DMS53 (cell line): ENCODE results near the gene NHERF1.

ENCODE experiments used
- DNase-seq: peaks from one replicate; lab custom pipeline; 2025; lab: John Stamatoyannopoulos, UW

Gene NHERF1

DNA sequence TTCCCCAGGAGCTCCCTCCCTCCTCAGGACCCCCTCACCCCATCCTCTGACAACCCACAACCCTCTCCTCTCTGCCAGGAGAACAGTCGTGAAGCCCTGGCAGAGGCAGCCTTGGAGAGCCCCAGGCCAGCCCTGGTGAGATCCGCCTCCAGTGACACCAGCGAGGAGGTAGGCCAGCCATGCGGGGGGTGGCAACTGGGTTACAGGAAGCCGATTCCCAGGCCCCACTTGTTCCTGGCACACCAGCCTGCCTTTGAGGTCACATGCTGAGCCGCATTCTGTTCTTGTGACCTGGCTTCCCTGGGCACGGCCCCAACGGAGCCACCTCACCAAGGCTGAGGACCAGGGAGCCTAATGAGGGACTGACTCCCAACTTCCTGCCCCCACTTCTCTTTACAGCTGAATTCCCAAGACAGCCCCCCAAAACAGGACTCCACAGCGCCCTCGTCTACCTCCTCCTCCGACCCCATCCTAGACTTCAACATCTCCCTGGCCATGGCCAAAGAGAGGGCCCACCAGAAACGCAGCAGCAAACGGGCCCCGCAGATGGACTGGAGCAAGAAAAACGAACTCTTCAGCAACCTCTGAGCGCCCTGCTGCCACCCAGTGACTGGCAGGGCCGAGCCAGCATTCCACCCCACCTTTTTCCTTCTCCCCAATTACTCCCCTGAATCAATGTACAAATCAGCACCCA, 19.8 kb downstream of the NHERF1 start:
- no peak for DNase-seq

DNA sequence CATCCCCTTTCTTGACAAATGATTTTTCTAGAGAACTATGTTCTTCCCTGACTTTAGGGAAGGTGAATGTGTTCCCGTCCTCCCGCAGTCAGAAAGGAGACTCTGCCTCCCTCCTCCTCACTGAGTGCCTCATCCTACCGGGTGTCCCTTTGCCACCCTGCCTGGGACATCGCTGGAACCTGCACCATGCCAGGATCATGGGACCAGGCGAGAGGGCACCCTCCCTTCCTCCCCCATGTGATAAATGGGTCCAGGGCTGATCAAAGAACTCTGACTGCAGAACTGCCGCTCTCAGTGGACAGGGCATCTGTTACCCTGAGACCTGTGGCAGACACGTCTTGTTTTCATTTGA, 20.3 kb downstream of the NHERF1 start:
- no peak for DNase-seq

DNA sequence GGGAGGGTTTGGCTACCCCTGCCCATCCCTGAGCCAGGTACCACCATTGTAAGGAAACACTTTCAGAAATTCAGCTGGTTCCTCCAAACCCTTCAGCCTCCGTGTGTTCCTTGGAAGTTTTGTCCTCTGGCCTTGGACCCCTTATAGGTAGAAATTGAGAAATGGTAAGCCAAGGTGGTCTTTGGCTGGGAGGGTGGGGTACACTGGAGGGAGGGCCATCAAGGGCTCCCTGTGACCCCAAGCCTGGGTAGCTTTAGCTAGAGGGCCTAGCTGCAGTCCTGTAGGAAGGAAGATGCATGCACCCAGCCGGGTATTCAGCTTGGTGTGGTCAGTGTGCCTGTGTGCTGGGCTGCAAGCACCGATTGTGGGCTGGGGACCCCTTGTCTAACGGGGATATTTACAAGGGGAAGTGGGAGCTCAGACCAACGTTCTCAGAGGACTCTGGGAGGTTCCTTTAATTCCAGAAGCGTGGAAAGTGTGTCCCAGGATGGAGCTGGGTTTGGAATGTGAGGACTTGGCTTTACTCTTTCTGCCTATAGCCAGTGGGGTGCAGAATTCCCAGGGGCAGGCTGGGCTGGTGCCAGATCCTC, 20.9 kb downstream of the NHERF1 start:
- DNase-seq = no peak

DNA sequence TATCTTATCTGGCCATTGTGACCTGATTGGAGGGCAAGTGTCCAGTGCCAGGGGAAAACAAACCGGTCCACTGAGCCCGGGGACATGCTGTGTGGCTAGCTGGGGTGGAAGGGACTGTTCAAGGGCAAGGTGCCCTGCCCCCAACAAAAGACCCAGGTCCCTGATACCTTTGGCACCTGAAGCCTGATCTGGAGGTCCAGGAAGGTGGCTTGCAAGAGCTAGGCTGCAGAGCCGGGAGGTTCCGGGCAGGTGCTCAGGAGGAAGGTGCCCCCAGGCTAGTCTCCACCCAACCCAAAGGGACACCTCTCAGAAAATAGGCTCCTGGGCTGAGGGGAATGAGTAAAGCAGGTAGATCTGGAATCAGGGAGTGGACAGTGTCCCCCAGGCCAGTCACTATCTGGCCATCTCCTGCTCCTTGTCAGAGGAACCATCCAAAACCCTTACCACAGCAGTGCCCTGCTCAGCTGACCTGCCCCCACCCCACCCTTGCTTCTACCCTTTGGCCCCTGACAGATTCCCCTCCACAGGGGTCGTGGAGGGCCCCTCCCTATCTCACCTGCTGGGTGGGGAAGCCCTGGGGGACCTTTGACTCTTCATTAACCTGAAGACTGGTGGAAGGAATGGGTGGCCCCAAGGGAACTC, 21.5 kb downstream of the NHERF1 start:
- DNase-seq = no peak

DNA sequence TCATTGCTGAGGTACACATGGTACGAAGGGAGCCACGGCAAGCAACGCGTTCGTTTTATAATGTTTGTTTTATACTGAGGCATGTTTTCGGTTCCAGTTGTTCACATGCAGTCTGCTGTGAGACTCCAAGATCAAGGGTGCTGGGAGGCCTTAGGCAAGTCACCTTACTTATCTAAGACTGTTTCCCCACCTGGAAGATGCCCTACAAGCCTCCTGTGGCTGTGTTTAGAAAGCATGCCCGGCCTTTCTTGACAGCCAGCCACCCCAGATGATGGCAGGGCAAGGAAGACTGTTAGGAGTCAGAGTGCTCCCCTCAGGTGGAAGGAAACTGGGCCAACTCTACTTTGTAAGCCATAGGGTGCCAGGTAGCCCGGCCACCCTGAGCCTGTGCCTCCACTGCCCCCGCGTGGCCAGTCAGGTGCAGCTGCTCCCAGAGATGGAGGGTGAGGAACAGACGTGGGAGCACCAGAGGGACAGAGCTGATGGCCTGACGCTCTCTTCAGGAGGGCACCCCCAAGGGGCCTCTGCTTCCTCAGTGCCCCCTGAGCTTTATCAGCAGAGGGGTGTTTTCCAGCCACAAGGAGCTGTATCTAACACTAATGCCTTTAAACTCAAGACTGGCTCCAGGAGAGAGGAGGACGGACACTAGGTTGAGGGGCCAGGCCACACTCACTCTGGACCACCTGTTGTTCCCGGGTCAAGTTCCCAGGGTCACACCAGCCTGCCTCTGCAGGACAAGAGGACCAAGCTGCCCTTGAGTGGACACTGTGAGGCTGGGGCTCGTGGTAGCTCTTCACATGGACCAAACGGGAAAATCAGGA, 22.3 kb downstream of the NHERF1 start:
- DNase-seq = peak; percentile 88

DNA sequence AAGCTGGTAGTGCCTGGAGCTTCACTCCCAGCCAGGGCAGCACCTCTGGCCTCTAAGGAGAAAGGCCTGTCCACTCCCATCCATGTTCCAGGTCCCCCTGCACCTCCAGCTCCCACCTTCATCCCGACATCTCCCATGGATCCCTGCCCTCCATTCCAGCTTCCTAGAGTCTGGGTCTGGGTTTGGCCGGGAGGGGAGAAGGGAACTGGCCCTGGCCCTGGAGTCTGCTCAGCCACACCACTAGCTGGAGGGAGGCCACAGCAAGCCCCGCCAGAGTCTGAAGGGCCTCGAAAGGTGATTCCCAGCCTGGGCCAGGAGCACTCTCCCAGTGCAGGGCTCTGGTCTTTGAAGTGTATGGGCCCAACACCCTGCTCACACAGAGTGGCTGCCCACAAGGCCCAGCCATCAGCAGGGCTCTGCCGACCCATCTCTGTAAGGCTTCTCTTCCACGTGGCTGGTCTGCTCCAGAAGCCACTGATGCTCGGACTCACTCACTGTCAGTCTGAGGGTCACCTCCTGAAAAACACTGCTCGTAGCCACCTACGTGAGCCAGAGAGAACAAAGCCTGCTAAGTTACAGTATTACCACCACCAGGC, 23.0 kb downstream of the NHERF1 start:
- no peak for DNase-seq

DNA sequence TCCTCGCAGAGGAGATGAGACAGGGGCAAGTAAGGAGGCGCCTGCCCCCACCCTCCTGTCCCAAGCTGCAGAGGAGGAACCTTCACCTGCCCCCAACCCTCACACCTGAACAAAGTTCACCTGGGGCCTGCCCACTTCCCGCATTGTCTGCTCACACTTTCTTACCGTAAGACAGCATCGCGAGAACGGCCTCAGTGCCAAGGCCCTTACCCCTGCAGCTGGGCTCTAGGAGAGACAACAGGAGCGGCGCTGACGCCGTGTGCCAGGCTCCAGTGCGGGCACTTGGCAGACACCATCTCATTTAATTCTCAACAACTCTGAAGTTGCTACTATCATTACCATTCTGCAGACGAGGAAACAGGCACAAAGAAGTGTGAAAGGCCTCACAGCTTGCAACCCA, 23.6 kb downstream of the NHERF1 start:
- DNase-seq = no peak

DNA sequence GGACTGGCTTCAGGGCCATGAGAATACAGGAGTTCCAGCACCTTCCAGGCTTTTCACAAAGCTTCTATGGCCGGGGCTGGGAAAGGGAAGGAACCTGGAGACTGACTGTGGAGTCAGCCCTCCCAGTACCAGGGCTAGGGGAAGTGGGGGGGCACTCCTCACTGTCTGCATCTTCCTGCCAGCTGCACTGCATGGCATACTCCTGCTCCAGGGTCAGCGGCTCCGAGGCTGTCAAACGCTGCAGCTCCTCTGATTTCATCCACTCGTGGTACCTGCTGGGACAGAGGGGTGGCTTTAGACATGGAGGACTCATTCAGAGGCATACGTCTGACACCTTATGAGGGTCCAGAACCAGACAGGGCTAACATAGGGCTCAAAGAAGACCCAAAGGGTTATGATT, 25.0 kb downstream of the NHERF1 start:
- no peak for DNase-seq

DNA sequence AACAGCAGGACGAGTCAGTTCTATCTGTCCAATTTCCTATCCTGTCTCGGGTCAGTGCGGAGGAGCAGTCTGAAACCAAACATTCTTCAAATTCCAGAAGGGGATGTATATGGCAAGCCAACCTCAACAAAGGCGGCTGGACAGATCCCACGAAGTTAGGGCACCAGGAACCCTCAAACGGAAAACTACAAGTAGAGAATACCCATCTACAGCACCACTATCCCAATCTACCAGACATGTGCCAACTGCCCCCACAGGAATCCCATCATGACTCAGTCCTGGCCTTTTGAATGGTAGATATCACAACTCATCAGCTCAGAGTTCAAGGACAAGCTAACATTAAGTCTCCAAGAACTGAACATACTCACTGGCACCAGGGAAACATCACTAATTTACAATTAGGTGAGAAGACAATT, 25.5 kb downstream of the NHERF1 start:
- no peak for DNase-seq

DNA sequence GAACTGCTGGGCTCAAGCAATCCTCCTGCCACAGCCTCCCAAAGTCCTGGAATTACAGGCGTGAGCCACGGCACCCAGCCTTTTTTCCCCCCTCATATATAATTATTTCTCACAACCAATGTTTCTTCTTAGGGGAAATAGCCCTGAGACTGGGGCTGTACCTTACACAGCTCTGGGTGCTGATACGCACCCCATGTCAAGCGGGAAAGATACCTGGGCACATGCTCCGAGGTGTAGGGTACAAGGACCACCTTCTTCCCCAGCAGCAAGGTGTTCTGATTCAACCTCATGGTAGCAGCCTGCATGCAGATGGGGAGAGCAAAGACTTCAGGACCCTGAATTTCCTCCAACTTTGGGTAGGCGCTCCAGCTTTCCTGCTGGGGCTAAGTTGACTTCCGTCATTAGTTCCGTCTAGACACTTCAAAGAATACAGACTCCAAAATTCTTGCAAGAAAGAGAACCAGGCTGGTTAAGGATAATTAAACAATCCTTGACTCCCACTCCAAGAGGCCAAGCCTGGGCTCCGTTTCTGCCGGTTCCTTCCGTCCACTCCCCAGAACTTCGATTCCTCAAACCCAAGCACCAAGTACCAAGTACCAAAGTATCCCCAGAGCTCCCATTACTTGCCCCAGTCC, 27.1 kb downstream of the NHERF1 start:
- peak; percentile 44 for DNase-seq

DNA sequence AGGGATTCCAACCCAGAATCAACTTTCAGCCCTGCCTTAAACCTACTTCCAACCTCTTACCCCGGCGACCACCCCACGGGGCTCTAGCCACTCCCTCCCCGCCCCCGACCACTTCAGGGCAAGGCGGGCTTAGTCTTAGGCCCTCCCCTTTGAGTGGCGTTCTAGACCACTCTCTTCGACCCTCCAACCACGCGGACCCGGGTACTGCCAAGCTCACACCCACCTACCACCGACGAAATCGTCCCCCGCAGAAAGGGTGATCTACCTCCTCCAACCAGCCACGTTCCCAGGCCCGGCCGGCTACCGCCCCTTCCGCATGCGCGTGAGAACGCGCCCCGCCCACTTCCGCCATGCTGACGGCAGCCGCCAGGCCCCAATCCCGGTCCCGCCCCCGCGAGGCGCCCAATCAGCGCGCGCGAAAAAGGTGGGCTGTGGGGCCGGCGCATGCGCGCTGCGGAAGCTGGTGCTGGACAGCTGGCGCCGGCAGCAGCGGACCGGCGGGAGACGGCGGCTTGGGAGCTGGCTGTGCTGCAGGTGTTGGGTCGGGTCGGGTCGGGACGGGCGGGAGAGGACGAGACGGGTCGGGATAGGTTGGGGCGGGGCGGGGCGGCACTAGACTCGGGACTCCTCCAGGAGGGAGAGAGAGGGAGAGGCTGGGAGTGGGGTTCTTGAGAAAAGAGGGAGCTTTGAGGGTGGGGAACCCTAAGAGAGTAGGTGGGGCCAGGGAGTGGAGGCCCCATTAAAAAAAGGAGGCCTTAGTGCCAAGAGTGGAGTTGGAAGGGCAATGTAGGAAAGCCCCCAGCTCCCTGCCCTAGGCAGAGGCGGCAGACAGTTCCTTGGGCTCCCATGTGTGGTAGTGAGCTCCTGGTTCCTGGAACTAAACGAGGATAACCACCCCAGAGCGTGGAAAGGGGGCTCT, 27.9 kb downstream of the NHERF1 start, which contains the start of gene NAT9:
NAT9 (minus strand) TSS at position 302 of the 919 bp plus-strand sequence. CDS start 647 bp downstream, outside the sequence.
- DNase-seq = peak; percentile 99

DNA sequence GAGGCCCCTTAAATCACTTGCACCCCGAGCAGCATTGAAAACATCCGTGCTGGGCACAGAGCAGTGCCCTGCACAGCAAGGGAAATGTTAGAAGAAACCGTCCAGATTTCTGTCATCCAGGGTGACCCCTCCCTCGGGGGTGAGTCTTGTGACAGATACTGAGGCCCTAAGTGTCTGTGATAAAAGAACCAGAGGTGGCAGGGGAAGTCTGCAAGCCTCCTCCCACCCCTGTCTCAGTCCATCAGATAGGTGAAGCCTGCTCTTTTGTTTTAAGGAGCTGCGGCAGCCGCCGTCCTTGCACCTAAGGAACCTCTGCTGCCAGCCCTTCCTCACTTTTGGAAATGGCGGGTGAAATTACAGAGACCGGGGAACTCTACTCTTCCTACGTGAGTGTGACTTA, 28.6 kb downstream of the NHERF1 start:
- DNase-seq = no peak

DNA sequence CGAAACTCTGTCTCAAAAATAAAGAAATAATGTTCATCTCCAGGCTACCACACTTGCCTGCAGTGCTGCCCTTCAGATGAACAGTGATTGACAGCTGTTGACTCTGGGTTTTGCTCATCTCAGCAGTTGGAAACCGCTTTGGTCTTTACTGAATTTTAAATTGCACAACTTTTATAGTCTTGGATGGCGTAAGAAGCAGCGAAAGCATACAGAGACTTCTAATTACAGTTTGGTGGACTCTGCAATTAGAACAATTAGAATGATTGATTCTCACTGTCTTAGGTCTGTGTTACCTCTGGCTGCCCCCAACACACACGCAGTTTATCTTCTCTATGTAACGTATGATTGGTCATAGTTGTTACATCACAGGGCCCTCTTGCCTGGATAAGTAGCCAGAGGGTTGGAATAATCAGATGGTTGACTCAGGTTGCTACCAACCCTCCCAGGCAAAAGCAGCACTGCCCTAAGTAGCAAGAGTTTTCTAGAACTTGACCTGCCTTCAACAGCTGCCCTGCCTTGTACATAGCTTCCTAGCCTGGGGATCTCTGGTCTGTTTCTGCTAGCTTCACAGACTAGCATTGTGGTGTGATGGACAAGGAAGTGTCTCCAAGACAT, 29.6 kb downstream of the NHERF1 start:
- no peak for DNase-seq

DNA sequence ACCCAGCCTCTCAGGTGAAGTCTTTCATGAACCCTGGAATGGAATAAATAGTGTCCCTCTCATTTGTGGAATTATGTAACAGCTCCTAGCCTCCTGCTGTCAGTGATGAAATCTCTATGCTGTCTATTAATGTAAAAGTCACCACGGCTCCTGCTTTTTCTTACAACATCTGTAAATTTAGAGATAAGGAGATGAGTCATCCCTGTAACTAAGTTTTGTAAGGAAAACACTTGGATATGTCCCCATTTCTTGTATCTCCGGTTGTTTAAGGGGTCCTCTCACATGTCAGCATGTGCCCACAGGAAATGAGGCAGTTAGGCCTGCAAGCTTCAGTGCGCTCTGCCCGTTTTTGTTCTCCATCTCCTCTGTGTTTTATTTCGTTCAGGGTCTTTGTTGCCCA, 30.5 kb downstream of the NHERF1 start:
- no peak for DNase-seq

DNA sequence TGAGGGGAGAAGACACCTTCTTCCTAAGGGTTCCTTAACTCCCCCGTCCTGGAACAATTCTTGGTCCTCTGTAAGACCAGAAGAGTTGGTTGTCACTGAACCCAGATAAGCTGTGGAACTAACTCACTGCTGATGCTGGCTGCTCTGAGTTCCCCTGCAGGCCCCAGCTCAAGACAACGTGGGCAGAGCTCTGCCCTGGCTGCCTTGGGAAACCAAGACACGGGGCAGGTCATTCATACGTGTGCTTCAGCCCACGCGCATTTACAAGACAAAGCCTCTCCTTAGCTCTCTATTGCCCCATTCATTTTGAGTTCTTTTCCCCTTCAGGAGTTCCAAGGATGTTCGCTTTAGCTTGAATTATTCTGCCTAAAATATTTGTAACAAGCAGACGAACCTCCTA, 31.1 kb downstream of the NHERF1 start:
- DNase-seq = no peak

DNA sequence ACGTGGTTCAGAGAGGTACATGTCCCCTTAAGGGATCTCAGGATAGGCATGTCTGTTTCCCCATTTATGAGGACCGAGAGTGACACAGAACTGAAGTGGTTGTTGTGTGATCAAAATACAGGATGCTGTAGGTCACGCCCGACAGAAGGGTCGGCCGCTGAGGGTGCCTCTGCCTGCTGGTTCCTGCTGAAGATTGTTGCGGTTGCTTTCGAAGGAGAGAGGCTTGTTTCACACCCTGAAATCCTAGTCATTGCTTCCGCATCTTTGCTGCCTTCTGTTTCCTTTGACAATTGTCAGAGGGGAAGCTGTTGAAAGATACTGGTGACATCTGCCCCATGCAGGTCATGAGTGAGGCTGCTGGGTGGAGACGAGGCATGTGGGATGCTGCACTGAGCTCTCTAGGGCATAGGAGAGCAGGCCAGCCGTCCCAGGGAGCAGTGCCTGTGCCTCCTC, 31.5 kb downstream of the NHERF1 start:
- no peak for DNase-seq

DNA sequence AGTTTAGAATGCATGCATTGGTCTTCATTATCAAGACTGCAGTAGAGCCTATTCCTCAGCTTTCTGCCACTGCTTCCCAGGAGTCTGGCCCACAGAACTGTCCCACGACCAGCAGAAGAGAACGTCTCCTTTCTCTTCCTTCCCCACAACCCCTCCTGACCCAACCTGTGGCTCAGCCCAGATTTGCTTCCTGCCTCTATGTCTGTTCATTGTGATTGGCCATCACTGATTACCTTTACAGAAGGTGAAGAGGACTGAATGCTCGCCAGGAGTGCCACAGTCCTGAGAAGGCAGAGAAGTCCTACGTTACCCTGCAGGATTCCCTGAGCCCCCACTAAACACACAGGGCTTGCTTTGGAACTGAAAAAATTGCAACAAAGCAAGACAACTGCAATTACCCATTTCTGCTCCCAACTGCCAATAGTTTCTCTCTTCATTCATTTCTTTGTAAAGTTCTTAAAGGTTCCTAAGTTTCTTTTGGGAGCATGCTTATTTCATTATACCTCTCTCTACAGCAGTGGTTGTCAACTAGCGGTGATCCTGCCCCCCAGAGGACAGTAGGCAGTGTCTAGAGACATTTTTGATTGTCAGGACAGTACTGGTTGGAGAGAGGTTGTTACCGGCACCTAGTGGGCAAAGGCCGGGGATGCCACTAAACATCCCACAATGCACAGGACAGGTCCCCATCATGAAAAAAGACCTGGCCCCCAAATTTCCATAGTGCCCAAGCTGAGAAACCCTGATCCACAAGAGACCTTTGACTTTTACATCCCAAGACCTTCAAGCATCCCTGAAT, 32.2 kb downstream of the NHERF1 start:
- peak; percentile 40 for DNase-seq

DNA sequence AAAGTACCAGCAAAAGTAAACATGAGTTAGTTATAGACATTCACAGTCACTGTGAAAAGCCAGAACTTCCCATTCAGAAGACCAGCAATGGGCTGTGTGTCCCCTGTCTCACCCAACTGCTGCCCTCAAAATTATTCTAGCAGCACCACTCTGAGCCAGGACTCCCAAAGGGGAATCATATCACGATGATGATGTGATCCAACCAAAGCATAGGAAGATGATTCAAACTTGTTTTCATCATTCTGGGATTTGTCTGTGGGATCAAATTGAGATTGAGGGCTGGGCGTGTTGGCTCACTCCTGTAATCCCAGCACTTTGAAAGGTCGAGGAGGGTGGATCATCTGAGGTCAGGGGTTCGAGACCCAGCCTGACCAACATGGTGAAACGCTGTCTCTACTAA, 34.1 kb downstream of the NHERF1 start:
- no peak for DNase-seq

DNA sequence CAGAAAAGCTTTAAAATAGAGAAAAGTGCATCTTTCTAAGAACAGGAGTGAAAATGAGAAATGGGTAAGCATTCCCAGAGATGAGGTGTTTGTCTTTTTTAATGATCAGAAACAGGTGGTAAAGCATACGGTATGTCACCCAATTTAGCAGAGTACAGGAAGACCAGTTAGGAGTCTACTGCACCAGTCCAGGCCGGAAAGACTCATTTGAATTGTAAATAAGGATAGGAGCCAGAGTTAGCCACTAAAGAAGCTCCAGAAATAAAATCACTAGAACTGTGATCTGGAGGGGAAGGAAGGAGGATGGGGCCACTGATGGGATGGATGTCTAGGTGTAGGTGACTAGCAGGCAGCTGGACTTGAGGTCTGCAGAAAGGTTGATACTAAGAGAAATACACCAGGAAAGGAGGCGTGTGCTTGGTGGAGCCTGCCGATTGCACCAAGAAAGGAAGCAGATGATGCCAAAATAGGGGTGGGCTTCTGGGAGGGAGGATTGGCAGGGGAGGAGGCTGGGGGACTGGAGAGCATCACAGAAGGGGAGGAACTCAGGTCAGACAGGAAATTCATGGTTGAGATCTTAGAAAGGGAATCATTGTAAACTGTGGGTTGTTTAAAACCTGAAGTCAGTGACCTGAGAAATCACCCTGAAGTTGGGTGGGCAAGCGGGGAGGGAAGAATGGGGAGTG, 35.8 kb downstream of the NHERF1 start:
- DNase-seq = no peak
